SU-DHL-6 (cell line): ENCODE data around the gene OTOS.

Experiments
- CTCF ChIP-seq: fragments of 200-600 bp; sonication (generic); IDR thresholded peaks from one replicate; pipeline ENCODE4 v1.5.1; 2017; ENCODE audit warnings: antibody characterized with exemption, mild to moderate bottlenecking, low read length, moderate library complexity; ENCODE audit not compliant: insufficient read depth, poor library complexity, severe bottlenecking
- EZH2phosphoT487 ChIP-seq: fragments of 200-600 bp; sonication (generic), shearing (Covaris generic); conservative IDR thresholded peaks from 2 replicates; pipeline ENCODE4 v1.6.1; 2018; ENCODE audit warnings: mild to moderate bottlenecking, antibody characterized with exemption, low read length, moderate library complexity, mixed read lengths

- TF ChIP-seq CTCF, result no peak
- no peak for TF ChIP-seq EZH2phosphoT487
These were observed 26.2 kb downstream of the OTOS start for GRCh38 chr2:240114233-240114632.
